GM12864 (cell line): ENCODE results near the gene ZDHHC8.

Source experiments
- DNase-seq: peaks from one replicate; pipeline ENCODE4 v3.0.0-alpha.2; 2011; ENCODE audit warnings: low read depth
- H3K4me3 ChIP-seq: 2 replicates; pipeline ENCODE4 v1.5.1; 2011; ENCODE audit warnings: mild to moderate bottlenecking, low read depth, low read length, control low read depth
- CTCF ChIP-seq: IDR thresholded peaks from 2 replicates; pipeline ENCODE4 v1.5.1; 2011; ENCODE audit warnings: low read depth, mild to moderate bottlenecking, moderate library complexity, low read length, control low read depth, inconsistent platforms; ENCODE audit errors: missing control alignments

The ZDHHC8 gene

DNA sequence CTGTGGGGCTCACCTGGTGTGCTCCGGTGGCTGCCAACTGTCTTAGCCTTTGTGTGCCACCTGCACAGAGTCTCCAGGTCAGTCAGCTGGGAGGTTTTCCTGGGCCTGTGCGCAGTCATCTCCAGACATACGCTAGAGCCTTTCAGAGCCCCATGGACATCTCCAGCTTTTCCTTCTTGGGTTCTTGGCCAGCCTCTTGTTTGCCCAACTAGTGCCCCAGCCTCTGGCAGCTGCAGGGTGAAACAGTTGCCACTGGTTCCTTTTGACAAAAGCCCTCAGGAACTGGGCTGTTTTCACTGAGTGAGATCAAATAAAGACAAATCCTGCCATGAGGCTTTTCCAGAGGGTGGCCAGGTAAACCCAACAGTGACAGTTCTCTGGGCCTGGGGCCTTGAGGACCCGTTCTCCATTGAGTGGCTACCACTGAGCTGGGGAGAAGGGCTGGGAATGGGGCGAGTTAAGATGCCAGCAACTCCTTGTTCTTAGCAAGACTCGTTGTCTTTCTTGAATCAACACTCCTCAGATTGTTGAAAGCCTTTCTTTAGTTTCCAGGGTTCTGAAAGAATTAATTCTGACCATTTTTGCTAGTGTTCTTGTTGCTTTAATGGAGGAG is 32.4 kb upstream of the ZDHHC8 start:
- DNase-seq: no peak
- TF ChIP-seq CTCF: no peak
- no peak overlapping the region for H3K4me3 ChIP-seq

DNA sequence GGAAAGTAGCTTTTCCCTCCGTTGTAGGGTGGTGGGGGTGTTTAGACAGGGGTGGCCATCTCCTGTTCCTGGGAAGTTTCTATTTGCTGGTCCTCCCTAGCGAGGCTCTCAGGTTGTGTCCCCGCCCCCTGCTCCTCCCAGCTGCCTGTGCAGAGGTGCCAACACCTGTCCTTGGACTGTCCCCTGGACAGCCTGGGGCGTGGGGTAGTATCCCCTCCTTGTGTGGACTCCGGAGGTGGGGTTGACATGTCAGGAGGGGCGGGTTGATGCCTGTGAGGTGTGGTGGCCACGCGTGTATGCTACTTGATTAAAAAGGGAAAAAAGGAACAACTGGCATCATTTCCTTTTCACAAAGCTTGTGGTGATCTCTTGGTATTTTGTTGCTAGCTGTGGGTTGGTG is 30.0 kb upstream of the ZDHHC8 start:
- H3K4me3 ChIP-seq: no peak overlapping the region
- no peak for TF ChIP-seq CTCF
- no peak for DNase-seq

DNA sequence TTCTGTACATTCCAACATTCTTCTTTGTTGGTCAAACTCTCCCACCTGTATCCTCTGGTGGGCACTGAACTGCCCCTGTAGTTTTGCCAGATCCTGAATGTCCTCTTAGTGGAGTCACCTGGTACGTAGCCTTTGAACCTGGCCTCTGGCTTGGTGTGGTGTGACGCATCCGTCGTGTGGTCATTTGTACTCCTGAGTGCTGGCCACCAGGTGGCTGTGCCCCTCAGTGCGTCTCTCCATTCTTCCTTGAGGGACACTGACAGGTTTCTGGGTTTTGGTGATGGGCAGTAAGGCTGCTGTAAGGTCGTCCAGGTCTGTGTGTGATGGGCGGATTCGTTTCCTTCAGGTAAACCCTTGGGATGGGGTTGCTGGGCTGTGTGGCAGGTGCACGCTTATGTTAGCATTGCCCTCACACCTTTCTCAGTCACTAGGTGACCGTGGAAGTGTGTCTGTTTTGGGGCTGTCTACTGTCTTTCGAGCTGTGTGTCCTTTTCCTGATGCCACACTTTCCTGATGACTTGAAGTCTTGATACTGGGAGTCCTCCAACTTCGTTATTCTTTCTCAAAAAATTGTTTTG is 29.3 kb upstream of the ZDHHC8 start:
- no peak for DNase-seq
- TF ChIP-seq CTCF: no peak
- no peak overlapping the region for H3K4me3 ChIP-seq

GRCh38 chr22:20105456-20106204 is 26.0 kb upstream of the ZDHHC8 start:
- no peak overlapping the region for H3K4me3 ChIP-seq
- no peak for DNase-seq
- TF ChIP-seq CTCF: no peak

DNA sequence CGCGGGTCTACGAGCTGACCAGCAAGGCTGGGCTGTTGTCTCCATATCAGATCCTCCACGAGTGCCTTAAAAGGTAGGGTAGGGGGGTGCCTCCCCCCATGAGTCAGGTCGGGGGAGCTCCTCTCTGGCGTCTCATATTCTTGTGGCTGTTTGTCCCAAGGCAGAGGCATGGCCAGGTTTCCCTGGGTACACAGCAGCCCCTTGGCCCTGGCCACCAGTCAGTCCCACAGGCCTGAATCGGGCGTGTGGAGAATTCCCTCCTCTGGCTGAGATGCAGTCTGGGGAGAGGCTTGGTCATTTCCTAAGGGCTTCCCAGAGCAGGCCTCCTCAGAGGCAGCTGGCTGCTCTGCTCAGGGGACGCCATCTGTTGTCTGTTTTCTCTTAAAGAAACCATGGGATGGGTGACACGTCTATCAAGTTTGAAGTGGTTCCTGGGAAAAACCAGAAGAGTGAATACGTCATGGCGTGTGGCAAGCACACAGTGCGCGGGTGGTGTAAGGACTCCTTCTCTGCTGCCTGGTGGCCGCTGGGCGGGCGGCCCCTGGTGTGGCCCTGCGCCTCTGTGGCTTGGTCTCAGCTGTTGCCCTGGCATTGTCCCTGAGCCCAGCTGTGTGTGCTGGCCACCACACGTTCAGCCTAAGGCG is 25.3 kb upstream of the ZDHHC8 start:
- no peak for TF ChIP-seq CTCF
- DNase-seq: no peak
- no peak overlapping the region for H3K4me3 ChIP-seq

DNA sequence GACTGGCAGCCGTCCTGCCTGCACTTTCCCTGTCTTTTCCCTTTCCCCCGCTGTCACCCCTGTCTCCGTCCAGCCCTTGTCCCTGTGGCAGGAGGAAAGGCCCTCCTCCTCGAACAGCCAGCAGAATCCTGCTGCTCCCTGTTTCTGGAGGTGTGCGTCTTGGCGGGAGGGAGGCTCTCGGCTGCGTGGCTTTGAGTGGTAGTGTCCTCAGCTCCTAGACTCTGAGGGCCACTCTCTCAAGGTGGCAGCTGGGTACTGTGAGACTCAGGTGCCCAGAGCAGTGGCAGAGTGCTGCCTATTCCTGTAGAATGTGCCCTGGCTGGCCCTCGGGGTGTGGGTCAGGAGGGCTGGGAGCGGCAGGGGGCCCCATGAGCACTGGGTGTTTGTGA is 24.8 kb upstream of the ZDHHC8 start:
- no peak for TF ChIP-seq CTCF
- H3K4me3 ChIP-seq: no peak overlapping the region
- no peak for DNase-seq
